ENCODE data around the gene PLEKHG3. TPM values are rescaled to one million over a fixed set of nuclear protein-coding genes. Genes with fewer than 3 reads are reported as not detected.
"Not testable (repeated sequence)": the region's sequence is repeated elsewhere in the genome, so short reads cannot be mapped to it uniquely, and the experiment has no call there.

The PLEKHG3 gene
- total RNA-seq: 1 to 10 TPM; 5.2 to 8.2 (median 6.5) TPM
- polyA plus RNA-seq: 1 to 10 TPM; 1.9 to 3.1 (median 2.8) TPM
- long read RNA-seq, donor 1, partial matches to known transcripts: 2 of 22 reads
- long read RNA-seq, donor 1, other reads (novel, unspliced or antisense): 20 of 22 reads
- long read RNA-seq, donor 2, partial matches to known transcripts: 2 of 40 reads
- long read RNA-seq, donor 2, other reads (novel, unspliced or antisense): 38 of 40 reads

- WGBS, 3 donors: 1 to 2% (median 1%) methylated on average over 35 to 69 of the region's 69 CpGs
- H3K4me1 ChIP-seq: no peaks in the 10 kb centered on the region
- ATAC-seq (peak; percentile 41 to 71 (median 55)), DNase-seq (peak; percentile 73 to 82)
- H3K27ac ChIP-seq: peak within 1 kb of the TSS; percentile 74
- H3K9me3 ChIP-seq: no peaks in the 10 kb centered on the region
- H3K36me3 ChIP-seq (ENCODE audit: insufficient read depth in 1 of 2, low read depth in 1 of 2): no peaks in the 10 kb centered on the region
- TF ChIP-seq CTCF (IDR thresholded peaks at IDR 0.05): no peak
- peaks cover 0 to 21% (median 0%) of the 10 kb centered on the region in 3 donors for H3K27me3 ChIP-seq (ENCODE audit: insufficient read depth in 3 of 3, low read length in 2 of 3)
- H3K4me3 ChIP-seq: peak within 1 kb of the TSS; percentile 89
- intact Hi-C loops (cut with DNase I): no loop called here
These were observed at the start of gene PLEKHG3 for GRCh38 chr14:64704143-64704742. Gene PLEKHG3, plus strand, starts transcription at chr14:64704424. Its CDS starts 23,208 bp downstream, at chr14:64727632.

GRCh38 chr14:64654901-64655300 is 49.3 kb upstream of the PLEKHG3 start:
- 62 to 68% (median 67%) methylated on average over 10 of the region's 10 CpGs for WGBS, 3 donors
- H3K36me3 ChIP-seq (ENCODE audit: insufficient read depth in 1 of 2, low read depth in 1 of 2): no peaks in the 10 kb centered on the region
- intact Hi-C loops (cut with DNase I): no loop called here
- H3K27me3 ChIP-seq (ENCODE audit: insufficient read depth in 3 of 3, low read length in 2 of 3): no peaks in the 10 kb centered on the region
- DNase-seq (no peak), ATAC-seq (peak; percentile 57 to 84 (median 71))
- no peaks in the 10 kb centered on the region for H3K4me1 ChIP-seq
- H3K27ac ChIP-seq: no peak overlapping the region
- H3K4me3 ChIP-seq: no peak overlapping the region
- no peaks in the 10 kb centered on the region for H3K9me3 ChIP-seq
- no peak for TF ChIP-seq CTCF (IDR thresholded peaks at IDR 0.05)

- H3K27ac ChIP-seq: no peak overlapping the region
- no peak for TF ChIP-seq CTCF (IDR thresholded peaks at IDR 0.05)
- H3K4me3 ChIP-seq: no peak overlapping the region
- intact Hi-C loops (cut with DNase I): no loop called here
- no peaks in the 10 kb centered on the region for H3K36me3 ChIP-seq (ENCODE audit: insufficient read depth in 1 of 2, low read depth in 1 of 2)
- 28 to 36% (median 29%) methylated on average over 4 of the region's 4 CpGs for WGBS, 3 donors
- DNase-seq (peak in 1 of 2 donors; percentile 59), ATAC-seq (peak in 2 of 4 donors; percentile 29 to 59)
- no peaks in the 10 kb centered on the region for H3K9me3 ChIP-seq
- no peaks in the 10 kb centered on the region for H3K4me1 ChIP-seq
- peaks cover 0 to 2% (median 0%) of the 10 kb centered on the region in 3 donors for H3K27me3 ChIP-seq (ENCODE audit: insufficient read depth in 3 of 3, low read length in 2 of 3)
These were observed 47.2 kb upstream of the PLEKHG3 start for GRCh38 chr14:64656986-64657385.

- Histone ChIP-seq H3K4me3 (no peak overlapping the region), H3K36me3 (ENCODE audit: insufficient read depth in 1 of 2, low read depth in 1 of 2) (no peaks in the 10 kb centered on the region), H3K9me3 (no peaks in the 10 kb centered on the region), H3K27ac (no peak overlapping the region), H3K27me3 (ENCODE audit: insufficient read depth in 3 of 3, low read length in 2 of 3) (peaks cover 0 to 2% (median 0%) of the 10 kb centered on the region in 3 donors), H3K4me1 (no peaks in the 10 kb centered on the region)
- 92 to 96% (median 95%) methylated on average over 27 to 35 of the region's 35 CpGs for WGBS, 3 donors
- intact Hi-C loops (cut with DNase I): no loop called here
- ATAC-seq: no peak
- no peak for TF ChIP-seq CTCF (IDR thresholded peaks at IDR 0.05)
- DNase-seq: no peak
These were observed 46.0 kb upstream of the PLEKHG3 start for GRCh38 chr14:64658201-64658600.

GRCh38 chr14:64658700-64659264 is 45.4 kb upstream of the PLEKHG3 start:
- H3K4me1 ChIP-seq; H3K27ac ChIP-seq; H3K27me3 ChIP-seq (ENCODE audit: insufficient read depth in 3 of 3, low read length in 2 of 3); H3K9me3 ChIP-seq; intact Hi-C loops (cut with DNase I); H3K4me3 ChIP-seq; DNase-seq; ATAC-seq; H3K36me3 ChIP-seq (ENCODE audit: insufficient read depth in 1 of 2, low read depth in 1 of 2): not testable (repeated sequence)
- WGBS, 3 donors: 82 to 88% (median 87%) methylated on average over 13 of the region's 13 CpGs
